Dermis lymphatic vessel endothelial cell (primary cell): ENCODE measurements around the gene ADCY1. TPM values are rescaled to one million over a fixed set of nuclear protein-coding genes. Genes with fewer than 3 reads are reported as not detected.

Source experiments
- total RNA-seq: library from RNA; depleted of rRNA; stranded (reverse); fragments of >200 nt; gene quantifications from 2 replicates; pipeline ENCODE4 v1.2.1, GENCODE V29; 2014

ADCY1 gene
- total RNA-seq, result 0.86 and 1.1 TPM in 2 replicates

GRCh38 chr7:45573661-45574415 lies at the start of gene ADCY1:
TSS of gene ADCY1 (plus strand) at chr7:45574368. CDS start at chr7:45574544, 176 bp downstream.

